HG03460 (cell line): ENCODE measurements around the gene NAT14.
"Not testable (repeated sequence)": the region's sequence is repeated elsewhere in the genome, so short reads cannot be mapped to it uniquely, and the experiment has no call there.

Source experiments
- ATAC-seq: cut with Tn5 transposase; IDR thresholded peaks from one replicate; pipeline ENCODE4 v1.9.1; 2021; ENCODE audit not compliant: unreplicated experiment

NAT14 gene

GRCh38 chr19:55486043-55486970, 1.3 kb downstream of the NAT14 start:
- ATAC-seq: no peak

GRCh38 chr19:55486971-55487923, 2.3 kb downstream of the NAT14 start:
- ATAC-seq: no peak

GRCh38 chr19:55487924-55488687, 3.1 kb downstream of the NAT14 start, which contains the start of gene SSC5D:
Gene SSC5D (plus strand): TSS chr19:55488436. CDS start chr19:55488590, 154 bp downstream.
- no peak for ATAC-seq

GRCh38 chr19:55488986-55489710, 4.2 kb downstream of the NAT14 start:
- ATAC-seq: no peak

- ATAC-seq: no peak
These were observed 4.9 kb downstream of the NAT14 start for GRCh38 chr19:55489711-55490477.

GRCh38 chr19:55490478-55491432, 5.8 kb downstream of the NAT14 start:
- ATAC-seq: no peak

GRCh38 chr19:55491546-55492360, 6.8 kb downstream of the NAT14 start:
- no peak for ATAC-seq

GRCh38 chr19:55492362-55492944, 7.5 kb downstream of the NAT14 start:
- ATAC-seq: no peak

- no peak for ATAC-seq
These were observed 8.2 kb downstream of the NAT14 start for GRCh38 chr19:55493052-55493644.

- no peak for ATAC-seq
These were observed 8.7 kb downstream of the NAT14 start for GRCh38 chr19:55493645-55494171.

GRCh38 chr19:55494172-55494761, 9.3 kb downstream of the NAT14 start:
- ATAC-seq: no peak

GRCh38 chr19:55495646-55496349, 10.8 kb downstream of the NAT14 start:
- no peak for ATAC-seq

- ATAC-seq: not testable (repeated sequence)
These were observed 11.8 kb downstream of the NAT14 start for GRCh38 chr19:55496820-55497219.

GRCh38 chr19:55497763-55498162, 12.8 kb downstream of the NAT14 start:
- ATAC-seq: no peak

- no peak for ATAC-seq
These were observed 13.4 kb downstream of the NAT14 start for GRCh38 chr19:55498246-55498840.
